IMR-90 (cell line): ENCODE data around the gene CCDC171. TPM values are rescaled to one million over a fixed set of nuclear protein-coding genes. Genes with fewer than 3 reads are reported as not detected.
A peak's percentile ranks its signal among the peaks of the same experiment; 100 is the strongest.

Experiments used
- ATAC-seq: fragments of 200-7000 bp; cut with Tn5 transposase; 2 replicates; pipeline ENCODE4 v1.9.1; 2020; ENCODE audit warnings: low read depth, mild to moderate bottlenecking, moderate library complexity
- BruUV-seq: library from RNA; stranded (reverse); fragments of 400-500 nt; replicated peaks from 2 replicates; lab custom pipeline; 2021; lab: Mats Ljungman, UMichigan
- CTCF ChIA-PET: fragments of 300-600 bp; formaldehyde crosslinking; extraction: SDS; loops from one replicate; lab custom pipeline; 2021; ENCODE audit warnings: antibody characterized with exemption; lab: Yijun Ruan, JAX
- POLR2A ChIA-PET: fragments of 300-600 bp; sonication (Branson Sonifier 250); formaldehyde crosslinking; loops from one replicate; lab custom pipeline; 2022; ENCODE audit warnings: antibody characterized with exemption; ENCODE audit not compliant: unreplicated experiment; lab: Charles Lee
- DNase-seq: peaks from one replicate; pipeline ENCODE4 v3.0.0; 2013
- H2AFZ ChIP-seq: replicated peaks from 2 replicates; pipeline ENCODE3; 2013; ENCODE audit warnings: low read length, mild to moderate bottlenecking; ENCODE audit not compliant: poor library complexity
- H2AK5ac ChIP-seq: 2 replicates; pipeline ENCODE4 v1.6.1; 2013; ENCODE audit warnings: low read depth, low read length, inconsistent platforms
- H2AK9ac ChIP-seq: replicated peaks from 2 replicates; pipeline ENCODE3; 2013; ENCODE audit warnings: mild to moderate bottlenecking, low read depth, low read length, moderate library complexity; ENCODE audit not compliant: poor library complexity
- H2BK120ac ChIP-seq: 2 replicates; pipeline ENCODE4 v1.6.1; 2013; ENCODE audit warnings: low read depth, low read length, inconsistent platforms
- H2BK15ac ChIP-seq: 3 replicates; pipeline ENCODE4 v1.6.1; 2013; ENCODE audit warnings: low read depth, low read length, inconsistent platforms
- H2BK20ac ChIP-seq: 2 replicates; pipeline ENCODE4 v1.6.1; 2013; ENCODE audit warnings: low read depth, mild to moderate bottlenecking, inconsistent platforms, low read length, moderate library complexity
- H2BK5ac ChIP-seq: 2 replicates; pipeline ENCODE4 v1.6.1; 2013; ENCODE audit warnings: mild to moderate bottlenecking, low read depth, low read length, inconsistent platforms; ENCODE audit not compliant: poor library complexity, severe bottlenecking
- H3K14ac ChIP-seq: replicated peaks from 2 replicates; pipeline ENCODE4 v1.6.1; 2013; ENCODE audit warnings: low read depth, low read length, inconsistent platforms
- H3K18ac ChIP-seq: 2 replicates; pipeline ENCODE4 v1.6.1; 2013; ENCODE audit warnings: low read depth, low read length, control low read depth
- H3K23ac ChIP-seq: 2 replicates; pipeline ENCODE4 v1.6.1; 2013; ENCODE audit warnings: low read depth, low read length, inconsistent platforms
- H3K27ac ChIP-seq: 2 replicates; pipeline ENCODE4 v1.5.1; 2013; ENCODE audit warnings: mild to moderate bottlenecking, control low read depth, low read length; ENCODE audit not compliant: insufficient read depth
- H3K27me3 ChIP-seq: 2 replicates; pipeline ENCODE4 v1.6.1; 2013; ENCODE audit warnings: low read length; ENCODE audit not compliant: control insufficient read depth, insufficient read depth
- H3K36me3 ChIP-seq: 2 replicates; pipeline ENCODE4 v1.6.1; 2013; ENCODE audit warnings: low read length, mixed read lengths; ENCODE audit not compliant: control insufficient read depth, insufficient read depth
- H3K4ac ChIP-seq: 2 replicates; pipeline ENCODE4 v1.6.1; 2013; ENCODE audit warnings: low read depth, low read length, inconsistent platforms
- H3K4me1 ChIP-seq: 2 replicates; pipeline ENCODE4 v1.6.1; 2013; ENCODE audit warnings: low read length, mixed read lengths; ENCODE audit not compliant: control insufficient read depth, insufficient read depth
- H3K4me2 ChIP-seq: 2 replicates; pipeline ENCODE4 v1.6.1; 2013; ENCODE audit warnings: low read depth, mild to moderate bottlenecking, control low read depth, low read length, moderate library complexity
- H3K4me3 ChIP-seq: 2 replicates; pipeline ENCODE4 v1.5.1; 2013; ENCODE audit warnings: low read depth, mild to moderate bottlenecking, control low read depth, low read length, moderate library complexity; ENCODE audit not compliant: insufficient read depth
- H3K56ac ChIP-seq: 2 replicates; pipeline ENCODE4 v1.6.1; 2013; ENCODE audit warnings: low read length, inconsistent platforms; ENCODE audit not compliant: insufficient read depth; ENCODE audit errors: extremely low read depth
- H3K79me1 ChIP-seq, 2 experiments: 2 replicates each; pipeline ENCODE4 v1.6.1; 2013; ENCODE audit warnings: low read length in 2 of 2, inconsistent platforms in 1 of 2, low read depth in 1 of 2
- H3K9ac ChIP-seq: 2 replicates; pipeline ENCODE4 v1.6.1; 2013; ENCODE audit warnings: low read depth, low read length, control low read depth
- H3K9me1 ChIP-seq: 2 replicates; pipeline ENCODE4 v1.6.1; 2013; ENCODE audit warnings: low read length, inconsistent platforms; ENCODE audit not compliant: insufficient read depth
- H3K9me3 ChIP-seq: 2 replicates; pipeline ENCODE4 v1.6.1; 2013; ENCODE audit warnings: low read length; ENCODE audit not compliant: control insufficient read depth, insufficient read depth
- H4K20me1 ChIP-seq: 2 replicates; pipeline ENCODE4 v1.6.1; 2013; ENCODE audit warnings: low read length, inconsistent platforms; ENCODE audit not compliant: insufficient read depth
- H4K5ac ChIP-seq: 2 replicates; pipeline ENCODE4 v1.6.1; 2013; ENCODE audit warnings: mild to moderate bottlenecking, low read depth, low read length, control low read depth
- H4K8ac ChIP-seq, 2 experiments: 2 replicates each; pipeline ENCODE4 v1.6.1; 2013; ENCODE audit warnings: low read depth in 2 of 2, low read length in 2 of 2, control low read depth in 1 of 2, inconsistent platforms in 1 of 2
- H4K91ac ChIP-seq: 2 replicates; pipeline ENCODE4 v1.6.1; 2013; ENCODE audit warnings: low read depth, low read length, inconsistent platforms; ENCODE audit not compliant: insufficient read depth
- BHLHE40 ChIP-seq: fragments of 150-350 bp; IDR thresholded peaks from 2 replicates; pipeline ENCODE4 v1.6.1; 2016; ENCODE audit warnings: mild to moderate bottlenecking, low read depth, low read length
- CEBPB ChIP-seq: IDR thresholded peaks from 2 replicates; pipeline ENCODE4 v1.6.1; 2012; ENCODE audit warnings: low read depth, low read length, improper control_type of control experiment
- dilution Hi-C: fragments of 300-500 bp; cut with HindIII; formaldehyde crosslinking; loops from one replicate; pipeline ENCODE4 v1.14.3; 2018; ENCODE audit warnings: low sequenced_read_pairs; ENCODE audit not compliant: unreplicated experiment
- in situ Hi-C: fragments of 300-500 bp; cut with MboI; formaldehyde crosslinking; loops from 3 replicates; pipeline ENCODE4 v1.14.3; 2019; ENCODE audit warnings: low sequenced_read_pairs, inconsistent platforms, mixed read lengths
- intact Hi-C: fragments of 100-400 bp; cut with micrococcal nuclease; formaldehyde crosslinking; loops from 2 replicates; pipeline ENCODE4 v1.10.0; 2022
- polyA plus RNA-seq, 3 experiments: library from polyadenylated mRNA; depleted of rRNA; stranded (reverse); fragments of >200 nt; gene quantifications; 2 replicates each; pipeline ENCODE4 v1.2.3, GENCODE V29; 2012; ENCODE audit warnings: low replicate concordance in 1 of 3
- total RNA-seq: library from RNA; depleted of rRNA; stranded (reverse); fragments of >200 nt; gene quantifications from 2 replicates; pipeline ENCODE4 v1.2.3, GENCODE V29; 2012

The CCDC171 gene
- total and polyA plus RNA-seq, 2 of the 4 experiments (the other 2 are of a cell fraction): 0.63 to 2.2 TPM

GRCh38 chr9:15856591-15856990 lies 303.7 kb downstream of the CCDC171 start:
- Histone ChIP-seq H2BK120ac (no peak overlapping the region), H4K8ac (no peak overlapping the region), H4K91ac (no peak overlapping the region), H4K20me1 (no peaks in the 10 kb centered on the region), H3K9ac (no peak overlapping the region), H3K56ac (no peak overlapping the region), H2AK5ac (no peak overlapping the region), H3K79me1 (no peaks in the 10 kb centered on the region), H3K4me2 (no peak overlapping the region), H3K4me1 (no peaks in the 10 kb centered on the region), H4K5ac (no peak overlapping the region), H3K9me1 (no peaks in the 10 kb centered on the region), H3K27ac (no peak overlapping the region), H2AK9ac (no peak overlapping the region), H3K27me3 (no peaks in the 10 kb centered on the region), H2AFZ (no peak overlapping the region), H3K4ac (no peak overlapping the region), H3K9me3 (no peaks in the 10 kb centered on the region), H3K4me3 (no peak overlapping the region), H3K36me3 (no peaks in the 10 kb centered on the region), H3K23ac (no peak overlapping the region), H3K18ac (no peak overlapping the region), H3K14ac (no peak overlapping the region), H2BK5ac (peak overlapping the region; percentile 70), H2BK15ac (no peak overlapping the region), H2BK20ac (no peak overlapping the region)
- ChIA-PET POLR2A (no interaction called here), CTCF (no interaction called here)
- no peak for TF ChIP-seq BHLHE40
- TF ChIP-seq CEBPB: peak; percentile 73
- in situ Hi-C loops: no loop called here
- ATAC-seq (peak; percentile 80), DNase-seq (peak; percentile 87)
- BruUV-seq: no TSS peak
- dilution Hi-C loops: no loop called here
- intact Hi-C loops: no loop called here
